ENCODE measurements around the gene CPNE7.

Gene CPNE7

GRCh38 chr16:89575247-89576152 lies at the start of gene CPNE7:
CPNE7 (plus strand) TSS chr16:89575758; CDS start chr16:89575898, 140 bp downstream.
- no peaks in the 10 kb centered on the region for H4K20me1 ChIP-seq (ENCODE audit: insufficient read depth, low read length)
- H3K4me2 ChIP-seq (ENCODE audit: low read length) = peak within 1 kb of the TSS; percentile 99
- no peak for TF ChIP-seq EZH2phosphoT487 (IDR thresholded peaks at IDR 0.05; ENCODE audit: low read depth)
- no peak for TF ChIP-seq CTCF (IDR thresholded peaks at IDR 0.05; ENCODE audit: low read depth, low read length)
- peaks cover 25% of the 10 kb centered on the region for H3K79me2 ChIP-seq (ENCODE audit: low read length)
- H3K27me3 ChIP-seq (ENCODE audit: low read depth, low read length) = no peaks in the 10 kb centered on the region
- H3K27ac ChIP-seq (ENCODE audit: low read length) = peak within 1 kb of the TSS; percentile 30
- no peaks in the 10 kb centered on the region for H3K9me3 ChIP-seq (ENCODE audit: insufficient read depth, low read length)
- H3K4me3 ChIP-seq (ENCODE audit: low read length) = peak within 1 kb of the TSS; percentile 98
- H3K9ac ChIP-seq (ENCODE audit: low read length) = peak within 1 kb of the TSS; percentile 91
- H3K36me3 ChIP-seq (replicated peaks; ENCODE audit: low read depth, low read length) = peaks cover 8% of the 10 kb centered on the region
- peaks cover 13% of the 10 kb centered on the region for H3K4me1 ChIP-seq (ENCODE audit: low read length)
- H2AFZ ChIP-seq (ENCODE audit: low read depth, low read length) = peak within 1 kb of the TSS; percentile 62

GRCh38 chr16:89529097-89529496 lies 46.5 kb upstream of the CPNE7 start:
- H3K27me3 ChIP-seq (ENCODE audit: low read depth, low read length) = no peaks in the 10 kb centered on the region
- H3K9me3 ChIP-seq (ENCODE audit: insufficient read depth, low read length) = no peaks in the 10 kb centered on the region
- H4K20me1 ChIP-seq (ENCODE audit: insufficient read depth, low read length) = no peaks in the 10 kb centered on the region
- H3K27ac ChIP-seq (ENCODE audit: low read length) = no peak overlapping the region
- H3K4me2 ChIP-seq (ENCODE audit: low read length) = no peak overlapping the region
- no peak for TF ChIP-seq EZH2phosphoT487 (IDR thresholded peaks at IDR 0.05; ENCODE audit: low read depth)
- TF ChIP-seq CTCF (IDR thresholded peaks at IDR 0.05; ENCODE audit: low read depth, low read length) = no peak
- H3K9ac ChIP-seq (ENCODE audit: low read length) = no peak overlapping the region
- no peaks in the 10 kb centered on the region for H3K79me2 ChIP-seq (ENCODE audit: low read length)
- peaks cover 51% of the 10 kb centered on the region for H3K36me3 ChIP-seq (replicated peaks; ENCODE audit: low read depth, low read length)
- H3K4me1 ChIP-seq (ENCODE audit: low read length) = no peaks in the 10 kb centered on the region
- no peak overlapping the region for H3K4me3 ChIP-seq (ENCODE audit: low read length)
- no peak overlapping the region for H2AFZ ChIP-seq (ENCODE audit: low read depth, low read length)

- Histone ChIP-seq H3K27me3 (ENCODE audit: low read depth, low read length) (no peaks in the 10 kb centered on the region), H3K27ac (ENCODE audit: low read length) (no peak overlapping the region), H3K4me3 (ENCODE audit: low read length) (no peak overlapping the region), H4K20me1 (ENCODE audit: insufficient read depth, low read length) (no peaks in the 10 kb centered on the region; the same call in 1 of the 2 replicates), H3K36me3 (replicated peaks; ENCODE audit: low read depth, low read length) (peaks cover 57% of the 10 kb centered on the region), H3K9ac (ENCODE audit: low read length) (no peak overlapping the region), H3K4me2 (ENCODE audit: low read length) (no peak overlapping the region), H3K4me1 (ENCODE audit: low read length) (no peaks in the 10 kb centered on the region), H3K79me2 (ENCODE audit: low read length) (no peaks in the 10 kb centered on the region), H2AFZ (ENCODE audit: low read depth, low read length) (no peak overlapping the region), H3K9me3 (ENCODE audit: insufficient read depth, low read length) (no peaks in the 10 kb centered on the region)
- no peak for TF ChIP-seq CTCF (IDR thresholded peaks at IDR 0.05; ENCODE audit: low read depth, low read length)
These were observed 44.9 kb upstream of the CPNE7 start for GRCh38 chr16:89530401-89531381.
